ENCODE data around the gene ANKRD22. TPM values are rescaled to one million over a fixed set of nuclear protein-coding genes. Genes with fewer than 3 reads are reported as not detected.

The ANKRD22 gene
- total and polyA plus RNA-seq, 4 donors = 0.38 to 1.0 (median 0.43) TPM

GRCh38 chr10:88861036-88861435 is 9.4 kb upstream of the ANKRD22 start:
- H3K9ac ChIP-seq (ENCODE audit: low read depth in 1 of 2, low read length in 2 of 2) = no peak overlapping the region
- H3K4me1 ChIP-seq (ENCODE audit: control insufficient read depth in 4 of 4, insufficient read depth in 4 of 4, low read length in 3 of 4) = peaks cover 0 to 4% (median 0%) of the 10 kb centered on the region in 4 donors
- no peak overlapping the region for H3K4me3 ChIP-seq (ENCODE audit: low read depth in 1 of 3, low read length in 3 of 3)
- 36% methylated on average over 1 of the region's 1 CpG for WGBS
- no peak overlapping the region for H3K27ac ChIP-seq (ENCODE audit: low read depth in 1 of 2, low read length in 2 of 2)
- no peaks in the 10 kb centered on the region for H3K27me3 ChIP-seq (ENCODE audit: control insufficient read depth in 4 of 4, insufficient read depth in 4 of 4, low read length in 3 of 4)
- no peaks in the 10 kb centered on the region for H3K36me3 ChIP-seq (ENCODE audit: control insufficient read depth in 4 of 4, insufficient read depth in 3 of 4, low read depth in 1 of 4, low read length in 3 of 4)
- no peak for TF ChIP-seq TAF1 (conservative IDR thresholded peaks at IDR 0.05)
- no peak for TF ChIP-seq JUND (IDR thresholded peaks at IDR 0.05)
- no peak for TF ChIP-seq FOXA2 (IDR thresholded peaks at IDR 0.05)
- TF ChIP-seq ATF3 (IDR thresholded peaks at IDR 0.05) = no peak
- TF ChIP-seq, protein P1, sequence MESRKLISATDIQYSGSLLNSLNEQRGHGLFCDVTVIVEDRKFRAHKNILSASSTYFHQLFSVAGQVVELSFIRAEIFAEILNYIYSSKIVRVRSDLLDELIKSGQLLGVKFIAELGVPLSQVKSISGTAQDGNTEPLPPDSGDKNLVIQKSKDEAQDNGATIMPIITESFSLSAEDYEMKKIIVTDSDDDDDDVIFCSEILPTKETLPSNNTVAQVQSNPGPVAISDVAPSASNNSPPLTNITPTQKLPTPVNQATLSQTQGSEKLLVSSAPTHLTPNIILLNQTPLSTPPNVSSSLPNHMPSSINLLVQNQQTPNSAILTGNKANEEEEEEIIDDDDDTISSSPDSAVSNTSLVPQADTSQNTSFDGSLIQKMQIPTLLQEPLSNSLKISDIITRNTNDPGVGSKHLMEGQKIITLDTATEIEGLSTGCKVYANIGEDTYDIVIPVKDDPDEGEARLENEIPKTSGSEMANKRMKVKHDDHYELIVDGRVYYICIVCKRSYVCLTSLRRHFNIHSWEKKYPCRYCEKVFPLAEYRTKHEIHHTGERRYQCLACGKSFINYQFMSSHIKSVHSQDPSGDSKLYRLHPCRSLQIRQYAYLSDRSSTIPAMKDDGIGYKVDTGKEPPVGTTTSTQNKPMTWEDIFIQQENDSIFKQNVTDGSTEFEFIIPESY (IDR thresholded peaks at IDR 0.05) = no peak
- no peak for TF ChIP-seq EGR1 (IDR thresholded peaks at IDR 0.05; ENCODE audit: low read depth in 2 of 2)
- TF ChIP-seq SP1 (IDR thresholded peaks at IDR 0.05) = no peak
- TF ChIP-seq YY1 (IDR thresholded peaks at IDR 0.05) = no peak
- TF ChIP-seq REST (IDR thresholded peaks at IDR 0.05) = no peak
- TF ChIP-seq, protein P2, sequence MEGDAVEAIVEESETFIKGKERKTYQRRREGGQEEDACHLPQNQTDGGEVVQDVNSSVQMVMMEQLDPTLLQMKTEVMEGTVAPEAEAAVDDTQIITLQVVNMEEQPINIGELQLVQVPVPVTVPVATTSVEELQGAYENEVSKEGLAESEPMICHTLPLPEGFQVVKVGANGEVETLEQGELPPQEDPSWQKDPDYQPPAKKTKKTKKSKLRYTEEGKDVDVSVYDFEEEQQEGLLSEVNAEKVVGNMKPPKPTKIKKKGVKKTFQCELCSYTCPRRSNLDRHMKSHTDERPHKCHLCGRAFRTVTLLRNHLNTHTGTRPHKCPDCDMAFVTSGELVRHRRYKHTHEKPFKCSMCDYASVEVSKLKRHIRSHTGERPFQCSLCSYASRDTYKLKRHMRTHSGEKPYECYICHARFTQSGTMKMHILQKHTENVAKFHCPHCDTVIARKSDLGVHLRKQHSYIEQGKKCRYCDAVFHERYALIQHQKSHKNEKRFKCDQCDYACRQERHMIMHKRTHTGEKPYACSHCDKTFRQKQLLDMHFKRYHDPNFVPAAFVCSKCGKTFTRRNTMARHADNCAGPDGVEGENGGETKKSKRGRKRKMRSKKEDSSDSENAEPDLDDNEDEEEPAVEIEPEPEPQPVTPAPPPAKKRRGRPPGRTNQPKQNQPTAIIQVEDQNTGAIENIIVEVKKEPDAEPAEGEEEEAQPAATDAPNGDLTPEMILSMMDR (IDR thresholded peaks at IDR 0.05; ENCODE audit: low read depth, low read length, missing input control) = no peak
- no peak for TF ChIP-seq GABPA (IDR thresholded peaks at IDR 0.05 in 1 of 2, conservative IDR thresholded peaks at IDR 0.05 in 1 of 2)
- no peaks in the 10 kb centered on the region for H3K9me3 ChIP-seq (ENCODE audit: control insufficient read depth in 4 of 4, low read length in 3 of 4)
- DNase-seq (ENCODE audit: low spot score) = no peak

- Histone ChIP-seq H3K27ac (ENCODE audit: low read depth in 1 of 2, low read length in 2 of 2) (no peak overlapping the region), H3K36me3 (ENCODE audit: control insufficient read depth in 4 of 4, insufficient read depth in 3 of 4, low read depth in 1 of 4, low read length in 3 of 4) (no peaks in the 10 kb centered on the region), H3K4me3 (ENCODE audit: low read depth in 1 of 3, low read length in 3 of 3) (no peak overlapping the region), H3K27me3 (ENCODE audit: control insufficient read depth in 4 of 4, insufficient read depth in 4 of 4, low read length in 3 of 4) (no peaks in the 10 kb centered on the region), H3K9ac (ENCODE audit: low read depth in 1 of 2, low read length in 2 of 2) (no peak overlapping the region), H3K4me1 (ENCODE audit: control insufficient read depth in 4 of 4, insufficient read depth in 4 of 4, low read length in 3 of 4) (peaks cover 5 to 18% (median 13%) of the 10 kb centered on the region in 4 donors), H3K9me3 (ENCODE audit: control insufficient read depth in 4 of 4, low read length in 3 of 4) (no peaks in the 10 kb centered on the region)
- WGBS = 73% methylated on average over 2 of the region's 2 CpGs
- DNase-seq (ENCODE audit: low spot score) = no peak
- TF ChIP-seq, protein P1 (IDR thresholded peaks at IDR 0.05) = no peak
- TF ChIP-seq FOXA2 (IDR thresholded peaks at IDR 0.05) = no peak
- no peak for TF ChIP-seq RAD21 (IDR thresholded peaks at IDR 0.05)
- no peak for TF ChIP-seq FOXA1 (IDR thresholded peaks at IDR 0.05)
- TF ChIP-seq, protein P2 (IDR thresholded peaks at IDR 0.05; ENCODE audit: low read depth, low read length, missing input control) = no peak
- TF ChIP-seq HNF4A (conservative IDR thresholded peaks at IDR 0.05) = no peak
- no peak for TF ChIP-seq YY1 (IDR thresholded peaks at IDR 0.05)
- no peak for TF ChIP-seq REST (IDR thresholded peaks at IDR 0.05)
- no peak for TF ChIP-seq RXRA (IDR thresholded peaks at IDR 0.05)
- TF ChIP-seq GABPA (IDR thresholded peaks at IDR 0.05 in 1 of 2, conservative IDR thresholded peaks at IDR 0.05 in 1 of 2) = no peak
Observed at GRCh38 chr10:88858491-88858890, 6.8 kb upstream of the ANKRD22 start.

All from liver (tissue), 9 donors.